ENCODE results near the gene DEFB118. TPM values are rescaled to one million over a fixed set of nuclear protein-coding genes. Genes with fewer than 3 reads are reported as not detected.

DEFB118 gene
- total and polyA plus RNA-seq, 9 of the 15 experiments (the other 6 are each of a cell fraction or from before 2014, with no cell fraction given), result not detected

DNA sequence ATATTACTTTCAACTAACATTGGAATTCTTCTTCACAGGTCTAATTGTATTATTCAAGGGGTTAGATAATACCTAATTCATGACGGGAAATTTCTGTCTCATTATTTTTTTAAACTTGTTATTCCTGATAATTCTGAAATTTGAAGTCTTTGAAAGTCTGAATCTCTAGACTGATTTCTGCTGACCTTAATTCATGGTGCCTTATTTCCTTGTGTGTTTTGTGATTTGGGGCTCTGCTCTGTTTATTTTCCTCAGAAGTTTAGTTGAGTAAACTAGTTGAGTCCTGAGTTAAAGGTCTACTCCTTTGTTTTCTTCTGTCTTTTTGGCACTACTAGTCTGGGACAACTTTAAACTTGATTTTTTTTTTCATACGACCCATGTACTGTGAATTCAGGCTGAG lies 5.9 kb downstream of the DEFB118 start:
- Histone ChIP-seq H3K79me2 (ENCODE audit: control insufficient read depth, insufficient read depth, low read length) (no peaks in the 10 kb centered on the region), H3K4me3 (no peak overlapping the region), H3K9ac (ENCODE audit: insufficient read depth in 1 of 2, low read depth in 2 of 2, low read length in 2 of 2) (no peak overlapping the region), H3K27ac (ENCODE audit: extremely low read depth, low read depth, low read length) (no peak overlapping the region), H3K36me3 (ENCODE audit: control insufficient read depth, insufficient read depth, low read length) (no peaks in the 10 kb centered on the region), H3K9me1 (ENCODE audit: control insufficient read depth, insufficient read depth, low read length) (no peaks in the 10 kb centered on the region), H3K4me2 (ENCODE audit: insufficient read depth, low read length) (no peak overlapping the region), H4K20me1 (replicated peaks; ENCODE audit: control insufficient read depth, insufficient read depth, low read length) (no peaks in the 10 kb centered on the region), H2AFZ (ENCODE audit: low read depth, low read length) (no peak overlapping the region), H3K9me3 (replicated peaks; ENCODE audit: control insufficient read depth, insufficient read depth, low read depth, low read length) (no peaks in the 10 kb centered on the region), H3K4me1 (replicated peaks in 1 of 2; ENCODE audit: control insufficient read depth in 2 of 2, insufficient read depth in 2 of 2, low read length in 2 of 2) (no peaks in the 10 kb centered on the region), H3K27me3 (ENCODE audit: control insufficient read depth in 2 of 2, insufficient read depth in 2 of 2, low read length in 2 of 2) (no peaks in the 10 kb centered on the region; a peak in 1 of 5 replicates)
- no peak for FAIRE-seq
- BruUV-seq (replicated peaks), result no TSS peak
- POLR2A ChIA-PET, result no interaction called here
- no peak for ATAC-seq
- TF ChIP-seq ZNF41 (CRISPR knock-in tag; conservative IDR thresholded peaks at IDR 0.05), result peak; percentile 94
- no peak for TF ChIP-seq CTCFL (IDR thresholded peaks at IDR 0.05; ENCODE audit: borderline replicate concordance, insufficient read depth, low read depth, low read length, poor library complexity, severe bottlenecking)
- TF ChIP-seq ZNF717 (CRISPR knock-in tag; IDR thresholded peaks at IDR 0.05), result no peak
- in situ Hi-C loops (cut with MboI) (no loop called here), intact Hi-C loops (cut with micrococcal nuclease) (no loop called here)
- CTCF ChIA-PET (ENCODE audit: low intra/inter-chr PET ratio), result no interaction called here
- no peak for DNase-seq (ENCODE audit: extremely low read depth in 1 of 4, low spot score in 3 of 4)
- 0% methylated on average over 2 of the region's 2 CpGs for WGBS (ENCODE audit: insufficient coverage, low coverage, missing lambda C conversion rate)

DNA sequence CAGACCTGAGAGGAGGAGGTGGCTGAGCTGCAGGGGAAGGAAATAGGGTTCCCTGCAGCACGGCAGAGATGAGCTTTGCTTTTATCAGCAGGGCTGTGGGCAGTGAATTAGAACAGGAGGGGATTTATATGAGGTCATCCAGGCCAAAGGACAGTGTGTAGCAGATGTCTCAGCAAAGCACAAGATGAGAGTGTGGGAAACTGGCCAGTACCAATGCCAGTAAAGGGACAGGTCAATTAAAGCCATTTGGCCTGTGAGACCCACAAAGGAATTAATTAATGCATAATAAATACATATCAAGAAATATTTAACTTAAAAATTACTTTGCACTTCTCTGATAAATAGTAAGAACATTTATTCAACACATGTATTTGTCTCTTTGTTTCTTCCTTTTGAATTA lies 22.1 kb downstream of the DEFB118 start, which contains the start of gene DEFB119:
TSS of gene DEFB119 (minus strand) at position 101 of the 400 bp plus-strand sequence. CDS start 107 bp downstream, outside the sequence.
- ChIA-PET POLR2A (no interaction called here), CTCF (ENCODE audit: low intra/inter-chr PET ratio) (no interaction called here)
- in situ Hi-C loops (cut with MboI) (no loop called here), intact Hi-C loops (cut with micrococcal nuclease) (no loop called here)
- Histone ChIP-seq H2AFZ (ENCODE audit: low read depth, low read length) (no peak within 1 kb of the TSS), H3K27ac (ENCODE audit: extremely low read depth, low read depth, low read length) (no peak within 1 kb of the TSS), H3K9me3 (replicated peaks; ENCODE audit: control insufficient read depth, insufficient read depth, low read depth, low read length) (no peaks in the 10 kb centered on the region), H3K4me1 (replicated peaks in 1 of 2; ENCODE audit: control insufficient read depth in 2 of 2, insufficient read depth in 2 of 2, low read length in 2 of 2) (no peaks in the 10 kb centered on the region), H3K36me3 (ENCODE audit: control insufficient read depth, insufficient read depth, low read length) (no peaks in the 10 kb centered on the region), H3K79me2 (ENCODE audit: control insufficient read depth, insufficient read depth, low read length) (no peaks in the 10 kb centered on the region), H3K4me3 (no peak within 1 kb of the TSS), H3K4me2 (ENCODE audit: insufficient read depth, low read length) (no peak within 1 kb of the TSS), H3K9me1 (ENCODE audit: control insufficient read depth, insufficient read depth, low read length) (no peaks in the 10 kb centered on the region), H3K9ac (ENCODE audit: insufficient read depth in 1 of 2, low read depth in 2 of 2, low read length in 2 of 2) (no peak within 1 kb of the TSS), H4K20me1 (replicated peaks; ENCODE audit: control insufficient read depth, insufficient read depth, low read length) (no peaks in the 10 kb centered on the region), H3K27me3 (ENCODE audit: control insufficient read depth in 2 of 2, insufficient read depth in 2 of 2, low read length in 2 of 2) (no peaks in the 10 kb centered on the region; a peak in 1 of 5 replicates)
- WGBS (ENCODE audit: insufficient coverage, low coverage, missing lambda C conversion rate), result 0% methylated on average over 1 of the region's 1 CpG
- no peak for FAIRE-seq
- no peak for DNase-seq (ENCODE audit: extremely low read depth in 1 of 4, low spot score in 3 of 4)
- ATAC-seq, result no peak
- BruUV-seq (replicated peaks), result no TSS peak
- TF ChIP-seq ARHGAP35 (IDR thresholded peaks at IDR 0.05; ENCODE audit: partially characterized antibody), result no peak
- no peak for TF ChIP-seq ZNF444 (CRISPR knock-in tag; IDR thresholded peaks at IDR 0.05)
- TF ChIP-seq ZNF830 (CRISPR knock-in tag; IDR thresholded peaks at IDR 0.05), result no peak
- TF ChIP-seq, protein P1, sequence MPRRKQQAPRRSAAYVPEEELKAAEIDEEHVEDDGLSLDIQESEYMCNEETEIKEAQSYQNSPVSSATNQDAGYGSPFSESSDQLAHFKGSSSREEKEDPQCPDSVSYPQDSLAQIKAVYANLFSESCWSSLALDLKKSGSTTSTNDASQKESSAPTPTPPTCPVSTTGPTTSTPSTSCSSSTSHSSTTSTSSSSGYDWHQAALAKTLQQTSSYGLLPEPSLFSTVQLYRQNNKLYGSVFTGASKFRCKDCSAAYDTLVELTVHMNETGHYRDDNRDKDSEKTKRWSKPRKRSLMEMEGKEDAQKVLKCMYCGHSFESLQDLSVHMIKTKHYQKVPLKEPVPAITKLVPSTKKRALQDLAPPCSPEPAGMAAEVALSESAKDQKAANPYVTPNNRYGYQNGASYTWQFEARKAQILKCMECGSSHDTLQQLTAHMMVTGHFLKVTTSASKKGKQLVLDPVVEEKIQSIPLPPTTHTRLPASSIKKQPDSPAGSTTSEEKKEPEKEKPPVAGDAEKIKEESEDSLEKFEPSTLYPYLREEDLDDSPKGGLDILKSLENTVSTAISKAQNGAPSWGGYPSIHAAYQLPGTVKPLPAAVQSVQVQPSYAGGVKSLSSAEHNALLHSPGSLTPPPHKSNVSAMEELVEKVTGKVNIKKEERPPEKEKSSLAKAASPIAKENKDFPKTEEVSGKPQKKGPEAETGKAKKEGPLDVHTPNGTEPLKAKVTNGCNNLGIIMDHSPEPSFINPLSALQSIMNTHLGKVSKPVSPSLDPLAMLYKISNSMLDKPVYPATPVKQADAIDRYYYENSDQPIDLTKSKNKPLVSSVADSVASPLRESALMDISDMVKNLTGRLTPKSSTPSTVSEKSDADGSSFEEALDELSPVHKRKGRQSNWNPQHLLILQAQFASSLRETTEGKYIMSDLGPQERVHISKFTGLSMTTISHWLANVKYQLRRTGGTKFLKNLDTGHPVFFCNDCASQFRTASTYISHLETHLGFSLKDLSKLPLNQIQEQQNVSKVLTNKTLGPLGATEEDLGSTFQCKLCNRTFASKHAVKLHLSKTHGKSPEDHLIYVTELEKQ (CRISPR knock-in tag; IDR thresholded peaks at IDR 0.05), result no peak
- TF ChIP-seq ZFP30 (CRISPR knock-in tag; IDR thresholded peaks at IDR 0.05; ENCODE audit: borderline replicate concordance), result no peak
- TF ChIP-seq, protein P2, sequence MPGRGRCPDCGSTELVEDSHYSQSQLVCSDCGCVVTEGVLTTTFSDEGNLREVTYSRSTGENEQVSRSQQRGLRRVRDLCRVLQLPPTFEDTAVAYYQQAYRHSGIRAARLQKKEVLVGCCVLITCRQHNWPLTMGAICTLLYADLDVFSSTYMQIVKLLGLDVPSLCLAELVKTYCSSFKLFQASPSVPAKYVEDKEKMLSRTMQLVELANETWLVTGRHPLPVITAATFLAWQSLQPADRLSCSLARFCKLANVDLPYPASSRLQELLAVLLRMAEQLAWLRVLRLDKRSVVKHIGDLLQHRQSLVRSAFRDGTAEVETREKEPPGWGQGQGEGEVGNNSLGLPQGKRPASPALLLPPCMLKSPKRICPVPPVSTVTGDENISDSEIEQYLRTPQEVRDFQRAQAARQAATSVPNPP (IDR thresholded peaks at IDR 0.05; ENCODE audit: borderline replicate concordance, insufficient read depth, insufficient read length), result no peak
- no peak for TF ChIP-seq RFX5 (IDR thresholded peaks at IDR 0.05; ENCODE audit: low read depth, low read length)

All from K562 (cell line).